Stomach (tissue), 9 donors: ENCODE measurements around the gene SLC12A7. TPM values are rescaled to one million over a fixed set of nuclear protein-coding genes. Genes with fewer than 3 reads are reported as not detected.
A peak's percentile ranks its signal among the peaks of the same experiment; 100 is the strongest.

Experiments used
- DNase-seq, 2 donors: peaks; one replicate each; pipeline versions ENCODE4 v3.0.0 to v3.0.0-alpha.2; 2013 to 2019
- H3K27ac ChIP-seq, 5 donors: fragments of 200-600 bp in 4 of 5; sonication (generic) in 4 of 5; one replicate each; pipeline ENCODE4 v1.5.1; 2013 to 2019; ENCODE audit warnings: mild to moderate bottlenecking in 1 of 5, moderate library complexity in 1 of 5
- H3K27me3 ChIP-seq, 3 donors: fragments of 200-600 bp; sonication (generic); one replicate each; pipeline ENCODE4 v1.5.1; 2017 to 2019; ENCODE audit warnings: mixed run types in 1 of 3
- H3K36me3 ChIP-seq, 4 donors: fragments of 200-600 bp; sonication (generic); 1 replicate in 3 of 4; 2 replicates in 1 of 4; pipeline ENCODE4 v1.5.1; 2016 to 2019
- H3K4me1 ChIP-seq, 4 donors: fragments of 200-600 bp; sonication (generic); one replicate each; pipeline ENCODE4 v1.5.1; 2016 to 2019
- H3K4me3 ChIP-seq, 4 donors: fragments of 200-600 bp; sonication (generic) in 3 of 4; one replicate each; pipeline ENCODE4 v1.5.1; 2016 to 2019; ENCODE audit warnings: mild to moderate bottlenecking in 1 of 4
- H3K9me3 ChIP-seq, 4 donors: fragments of 200-600 bp; sonication (generic); one replicate each; pipeline ENCODE4 v1.5.1; 2016 to 2019
- CTCF ChIP-seq, 7 experiments: fragments of 450-650 bp in 4 of 7; fragments of 200-600 bp in 3 of 7; sonication (generic) in 3 of 7; IDR thresholded peaks; one replicate each; pipeline ENCODE4 v1.5.1; 2016 to 2019; ENCODE audit warnings: antibody characterized with exemption in 7 of 7, control low read depth in 2 of 7, mild to moderate bottlenecking in 1 of 7
- EP300 ChIP-seq: sonication (generic); formaldehyde crosslinking; IDR thresholded peaks from one replicate; pipeline ENCODE4 v1.6.1; 2017; ENCODE audit warnings: antibody characterized with exemption
- POLR2A ChIP-seq, 4 donors: fragments of 450-650 bp; IDR thresholded peaks; one replicate each; pipeline ENCODE4 v1.6.1; 2016; ENCODE audit warnings: antibody characterized with exemption in 4 of 4, control low read depth in 2 of 4, mild to moderate bottlenecking in 1 of 4, moderate library complexity in 1 of 4
- POLR2AphosphoS5 ChIP-seq, 3 donors: sonication (generic); formaldehyde crosslinking; IDR thresholded peaks; one replicate each; pipeline ENCODE4 v1.6.1; 2016; ENCODE audit warnings: antibody characterized with exemption in 3 of 3
- WGBS, 5 donors: extraction: QIAGEN DNeasy Blood & Tissue Kit in 3 of 5; methylation state at CpG; one replicate each; pipeline versions ENCODE4 v1.1.5 to v1.1.7; 2013 to 2018; 5-methylcytosine and 5-hydroxymethylcytosine counted together
- intact Hi-C: fragments of 100-400 bp; cut with DNase I; formaldehyde crosslinking; loops from one replicate; pipeline ENCODE4 v1.15.1; 2023; ENCODE audit warnings: low total_unique reads
- polyA plus RNA-seq, 3 donors: library from polyadenylated mRNA; stranded (reverse); fragments of 200-250 nt; gene quantifications; one replicate each; pipeline ENCODE4 v1.2.3, GENCODE V29; 2013
- total RNA-seq, 5 donors: library from RNA; depleted of rRNA; stranded (reverse); fragments of >200 nt; gene quantifications; one replicate each; pipeline versions ENCODE4 v1.1.0 to v1.2.3, GENCODE V29; 2014 to 2016
- donor health status: healthy with polysubstance abuse.
- donor health status: Bipolar disorder and iron deficiency.
- donor health status: healthy.

Gene SLC12A7
- total and polyA plus RNA-seq, 8 donors, result 4.7 to 346 (median 37.7) TPM

GRCh38 chr5:1140171-1140817 lies 28.4 kb upstream of the SLC12A7 start:
- intact Hi-C loops, result no loop called here
- WGBS, 5 donors, result 24 to 27% (median 26%) methylated on average over 15 to 23 of the region's 23 CpGs
- TF ChIP-seq EP300, result no peak
- peak in 5 of 7 experiments; percentile 70 to 94 (median 91) for TF ChIP-seq CTCF (IDR thresholded peaks at IDR 0.05)
- TF ChIP-seq POLR2A (IDR thresholded peaks at IDR 0.05), result no peak
- no peak for TF ChIP-seq POLR2AphosphoS5 (IDR thresholded peaks at IDR 0.05)
- no peaks in the 10 kb centered on the region for H3K36me3 ChIP-seq
- no peaks in the 10 kb centered on the region for H3K9me3 ChIP-seq
- peaks cover 8 to 30% (median 23%) of the 10 kb centered on the region in 4 donors for H3K4me1 ChIP-seq
- peak; percentile 89 to 90 for DNase-seq
- H3K27me3 ChIP-seq, result peaks cover 0 to 17% (median 0%) of the 10 kb centered on the region in 3 donors
- H3K4me3 ChIP-seq, result no peak overlapping the region
- H3K27ac ChIP-seq, result no peak overlapping the region

GRCh38 chr5:1139331-1140170 lies 27.7 kb upstream of the SLC12A7 start:
- no peak for DNase-seq
- Histone ChIP-seq H3K27me3 (peaks cover 0 to 17% (median 0%) of the 10 kb centered on the region in 3 donors), H3K4me1 (peaks cover 8 to 37% (median 26%) of the 10 kb centered on the region in 4 donors), H3K9me3 (no peaks in the 10 kb centered on the region), H3K36me3 (no peaks in the 10 kb centered on the region), H3K4me3 (no peak overlapping the region), H3K27ac (no peak overlapping the region)
- TF ChIP-seq CTCF (IDR thresholded peaks at IDR 0.05) (no peak), POLR2AphosphoS5 (IDR thresholded peaks at IDR 0.05) (no peak), POLR2A (IDR thresholded peaks at IDR 0.05) (no peak), EP300 (no peak)
- WGBS, 5 donors, result 86 to 88% (median 86%) methylated on average over 29 to 37 of the region's 37 CpGs
- intact Hi-C loops, result no loop called here

GRCh38 chr5:1138445-1139245 lies 26.8 kb upstream of the SLC12A7 start:
- Histone ChIP-seq H3K27ac (no peak overlapping the region), H3K36me3 (no peaks in the 10 kb centered on the region), H3K9me3 (no peaks in the 10 kb centered on the region), H3K4me3 (no peak overlapping the region), H3K4me1 (peaks cover 14 to 44% (median 30%) of the 10 kb centered on the region in 4 donors), H3K27me3 (peaks cover 0 to 20% (median 0%) of the 10 kb centered on the region in 3 donors)
- DNase-seq, result no peak
- 84 to 90% (median 86%) methylated on average over 13 to 16 of the region's 16 CpGs for WGBS, 5 donors
- intact Hi-C loops, result no loop called here
- TF ChIP-seq POLR2A (IDR thresholded peaks at IDR 0.05) (no peak), CTCF (IDR thresholded peaks at IDR 0.05) (no peak), EP300 (no peak), POLR2AphosphoS5 (IDR thresholded peaks at IDR 0.05) (no peak)
